GM13977 (cell line): ENCODE data around the gene SLC6A17.
A peak's percentile ranks its signal among the peaks of the same experiment; 100 is the strongest.

Experiments used
- DNase-seq: peaks from one replicate; pipeline ENCODE4 v3.0.0; 2012; ENCODE audit warnings: low spot score
- in situ Hi-C: fragments of 300-500 bp; cut with MboI; formaldehyde crosslinking; loops from one replicate; pipeline ENCODE4 v1.12.0; 2022; ENCODE audit warnings: low sequenced_read_pairs, low pct_unique_long_range_greater_than_20kb, mixed read lengths, inconsistent platforms; ENCODE audit not compliant: unreplicated experiment
- TF ChIP-seq, protein P1 (sequence below): IDR thresholded peaks from 2 replicates; pipeline ENCODE4 v1.5.1; 2012; ENCODE audit warnings: mild to moderate bottlenecking, control low read depth; ENCODE audit not compliant: insufficient read depth; ENCODE audit errors: extremely low read depth, missing control alignments

SLC6A17 gene

DNA sequence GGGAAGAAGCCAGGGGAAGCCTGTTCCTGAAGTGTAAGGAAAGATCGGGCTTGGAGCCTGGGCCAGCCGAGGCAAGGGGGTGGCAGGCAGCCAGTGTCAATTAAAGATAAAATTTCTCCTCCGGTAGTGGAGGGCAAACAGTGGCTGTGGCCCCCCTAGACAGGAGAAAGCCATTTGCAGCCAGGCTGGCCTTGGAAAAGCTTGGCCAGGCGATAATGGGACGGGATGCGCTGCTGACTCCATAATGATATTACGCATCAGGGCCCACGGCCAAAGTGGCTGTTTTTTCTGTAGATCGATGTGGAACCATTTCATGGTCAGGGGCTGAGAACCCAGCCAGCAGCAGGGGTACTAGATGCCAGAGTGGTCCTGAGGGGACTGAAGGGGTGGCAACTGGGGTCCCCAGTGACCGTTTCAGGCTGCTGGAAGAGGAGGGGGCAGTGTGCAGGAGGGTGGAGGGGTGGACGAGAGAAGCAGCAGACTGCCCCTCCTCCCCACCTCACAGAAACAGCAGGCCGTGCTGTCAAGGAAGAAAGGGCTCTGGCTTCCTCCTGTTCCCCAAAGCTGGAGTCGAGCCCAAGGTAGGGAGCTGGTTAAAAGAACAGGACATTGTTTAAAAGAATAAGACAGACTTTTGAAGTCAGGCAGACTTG lies 85.0 kb downstream of the SLC6A17 start:
- TF ChIP-seq, protein P1, sequence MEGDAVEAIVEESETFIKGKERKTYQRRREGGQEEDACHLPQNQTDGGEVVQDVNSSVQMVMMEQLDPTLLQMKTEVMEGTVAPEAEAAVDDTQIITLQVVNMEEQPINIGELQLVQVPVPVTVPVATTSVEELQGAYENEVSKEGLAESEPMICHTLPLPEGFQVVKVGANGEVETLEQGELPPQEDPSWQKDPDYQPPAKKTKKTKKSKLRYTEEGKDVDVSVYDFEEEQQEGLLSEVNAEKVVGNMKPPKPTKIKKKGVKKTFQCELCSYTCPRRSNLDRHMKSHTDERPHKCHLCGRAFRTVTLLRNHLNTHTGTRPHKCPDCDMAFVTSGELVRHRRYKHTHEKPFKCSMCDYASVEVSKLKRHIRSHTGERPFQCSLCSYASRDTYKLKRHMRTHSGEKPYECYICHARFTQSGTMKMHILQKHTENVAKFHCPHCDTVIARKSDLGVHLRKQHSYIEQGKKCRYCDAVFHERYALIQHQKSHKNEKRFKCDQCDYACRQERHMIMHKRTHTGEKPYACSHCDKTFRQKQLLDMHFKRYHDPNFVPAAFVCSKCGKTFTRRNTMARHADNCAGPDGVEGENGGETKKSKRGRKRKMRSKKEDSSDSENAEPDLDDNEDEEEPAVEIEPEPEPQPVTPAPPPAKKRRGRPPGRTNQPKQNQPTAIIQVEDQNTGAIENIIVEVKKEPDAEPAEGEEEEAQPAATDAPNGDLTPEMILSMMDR: no peak
- DNase-seq: no peak
- in situ Hi-C loops: no loop called here

DNA sequence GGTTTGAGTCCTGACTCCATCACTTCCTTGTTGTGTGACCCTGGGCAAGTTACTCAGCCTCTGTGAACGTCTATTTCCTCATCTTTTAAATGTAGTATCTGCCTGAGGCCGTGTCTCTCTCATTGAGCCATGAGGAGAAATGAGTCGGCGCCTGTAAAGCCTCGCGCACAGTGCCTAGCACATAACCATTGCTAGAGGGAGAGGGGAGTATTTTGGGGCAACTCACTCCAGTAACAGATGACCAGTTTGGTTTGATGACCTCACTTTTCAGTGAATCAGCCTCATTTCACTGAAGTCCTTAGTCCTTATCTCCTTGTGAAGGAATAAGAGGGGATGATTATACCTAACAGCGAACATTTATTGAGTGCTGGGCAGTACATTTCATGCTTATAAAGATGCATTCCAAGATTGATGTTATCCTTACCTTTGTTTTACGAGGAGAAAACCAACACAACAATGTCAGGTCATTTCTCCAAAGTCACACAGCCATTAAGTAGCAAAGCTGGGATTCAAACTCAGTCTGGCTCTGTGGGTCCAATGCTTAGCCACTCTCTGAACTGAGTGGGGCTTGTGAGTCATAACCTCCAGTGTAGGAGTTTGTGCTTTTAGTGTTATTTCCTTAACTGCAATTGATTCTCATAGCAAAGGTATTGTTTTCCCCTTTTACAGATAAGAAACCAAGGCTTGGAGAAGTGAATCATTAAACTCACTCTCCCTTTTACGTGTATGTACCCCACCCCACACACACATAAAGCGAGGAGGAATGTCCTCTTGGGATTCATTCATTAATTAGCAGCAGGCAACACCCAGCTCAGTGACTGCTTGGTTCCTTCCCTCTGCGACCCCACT lies 85.8 kb downstream of the SLC6A17 start:
- DNase-seq: no peak
- TF ChIP-seq, protein P1: no peak
- in situ Hi-C loops: no loop called here

DNA sequence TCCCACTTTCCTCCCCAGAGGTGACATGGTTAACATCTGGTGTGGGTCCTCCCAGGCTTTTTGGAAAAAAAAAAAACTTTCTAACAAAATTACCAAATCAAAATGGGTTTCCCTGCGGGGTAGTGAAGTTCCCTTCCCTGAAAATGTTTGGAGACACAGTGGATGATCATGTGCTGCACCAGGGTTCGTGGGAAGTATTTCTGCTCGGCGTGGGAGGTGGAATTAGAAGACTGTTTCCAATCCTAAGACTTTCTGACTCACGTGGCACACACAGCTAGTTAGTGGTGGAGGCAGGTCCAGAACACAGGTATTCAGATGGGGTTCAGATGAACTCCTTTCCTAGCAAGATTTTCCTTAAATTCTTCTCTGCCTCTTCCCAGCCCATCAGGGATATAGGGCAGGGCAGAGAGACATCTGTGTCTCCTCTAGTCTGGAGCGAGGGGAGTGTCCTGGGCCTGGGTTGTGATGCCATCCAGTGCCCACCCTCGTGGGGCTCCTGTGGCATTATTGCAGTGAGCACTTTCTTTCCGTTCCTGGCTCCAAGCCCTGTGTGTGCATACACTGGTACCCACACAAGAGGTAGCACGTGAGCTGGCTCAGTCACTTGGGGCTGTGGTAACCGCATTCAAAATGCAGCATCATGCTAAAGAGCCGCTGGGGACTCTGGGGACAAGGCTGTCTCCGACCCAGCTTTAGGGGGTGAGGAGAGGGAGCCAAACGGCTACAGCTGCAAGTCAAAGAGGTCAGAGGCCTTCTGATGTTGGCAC lies 87.3 kb downstream of the SLC6A17 start:
- no peak for DNase-seq
- TF ChIP-seq, protein P1: no peak
- in situ Hi-C loops: no loop called here

DNA sequence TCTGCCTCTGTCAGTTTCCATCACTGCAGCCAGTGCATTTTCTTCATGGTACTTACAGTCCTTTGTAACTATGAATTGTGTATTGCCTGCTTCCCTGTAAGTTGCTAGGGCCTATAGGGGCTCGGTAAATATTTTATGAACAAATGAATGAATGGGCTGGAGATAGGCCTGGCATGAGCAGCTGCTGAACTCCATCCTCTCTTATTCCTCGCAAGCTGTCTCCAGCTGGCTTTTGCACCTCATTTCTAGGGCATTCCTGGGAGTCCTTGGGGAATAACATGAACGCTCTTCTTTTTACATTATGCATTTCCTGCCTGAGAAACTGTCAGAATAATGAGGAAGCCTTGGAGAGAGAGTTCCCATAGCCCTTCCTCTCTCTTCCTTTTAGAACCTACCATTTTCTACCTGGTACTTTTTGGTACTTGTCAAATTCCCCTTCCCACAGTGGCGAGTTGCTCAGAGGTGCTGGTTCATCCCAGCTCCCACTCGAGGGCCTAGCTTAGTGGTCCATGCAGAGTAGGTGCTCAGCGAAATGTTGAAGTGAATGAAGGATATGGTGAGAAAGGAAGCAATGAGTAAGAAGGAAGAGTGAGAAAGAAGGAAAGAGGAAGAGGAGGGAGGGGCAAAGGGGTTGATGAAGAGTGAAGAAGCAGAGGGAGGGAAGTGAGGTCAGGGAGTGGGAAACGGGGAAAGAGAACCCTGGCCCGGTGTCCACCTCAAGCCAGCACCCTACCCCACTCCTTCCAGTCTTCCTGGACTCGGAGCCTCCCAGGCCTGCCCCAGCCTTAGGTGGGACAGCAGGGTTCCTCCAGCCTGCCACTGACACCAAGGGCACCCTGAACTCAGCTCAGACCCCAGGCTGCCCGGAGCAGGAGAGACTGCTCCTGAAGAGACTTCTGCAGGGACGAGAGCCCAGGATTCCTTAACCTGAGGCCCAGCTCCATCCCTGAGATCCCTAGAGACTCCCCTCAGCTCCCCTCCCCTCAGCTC lies 89.4 kb downstream of the SLC6A17 start:
- peak; percentile 12 for DNase-seq
- in situ Hi-C loops: no loop called here
- TF ChIP-seq, protein P1: no peak

DNA sequence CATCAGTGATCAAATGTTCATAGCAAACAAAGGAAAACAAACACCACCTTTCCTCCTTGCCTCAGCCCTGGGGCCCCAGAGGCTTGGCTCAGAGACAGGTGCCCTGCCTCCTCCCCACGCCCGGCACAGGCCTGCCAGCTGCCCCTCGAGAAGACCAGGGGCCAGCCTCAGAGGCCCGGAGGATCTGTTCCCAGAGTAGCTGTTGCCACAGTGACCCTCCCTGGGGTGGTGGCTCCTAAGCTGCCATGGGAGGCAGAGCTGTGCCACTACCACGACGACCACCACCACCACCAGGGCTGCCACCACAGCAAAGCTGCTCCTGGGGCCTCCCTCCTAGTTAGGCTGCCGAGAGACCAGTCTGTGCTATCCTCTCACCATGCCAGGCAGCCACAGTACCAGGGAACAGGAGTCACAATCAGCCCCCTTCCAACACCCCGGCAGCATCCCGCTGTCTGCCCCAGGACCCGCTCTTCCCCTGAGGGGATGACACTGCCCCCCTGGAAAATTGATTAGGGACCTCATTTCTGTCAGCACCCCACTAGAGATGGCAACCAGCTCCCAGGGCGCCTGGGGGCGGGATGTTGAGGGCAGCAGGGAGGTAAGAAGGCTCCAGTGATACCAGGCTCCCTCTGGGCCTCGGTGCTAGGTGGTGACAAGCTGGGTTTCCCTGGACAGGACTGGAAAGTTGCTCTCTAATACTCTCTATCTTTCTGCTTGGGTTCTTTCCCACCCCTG lies 90.3 kb downstream of the SLC6A17 start:
- in situ Hi-C loops: no loop called here
- TF ChIP-seq, protein P1: no peak
- no peak for DNase-seq
